ENCODE data around the gene NFATC2IP. TPM values are rescaled to one million over a fixed set of nuclear protein-coding genes. Genes with fewer than 3 reads are reported as not detected.
"Not testable (repeated sequence)": the region's sequence is repeated elsewhere in the genome, so short reads cannot be mapped to it uniquely, and the experiment has no call there.

Gene NFATC2IP
- total RNA-seq, 4 donors from 2014 or later, result 17.4 to 36.6 (median 24.2) TPM

GRCh38 chr16:28974437-28975157 lies 23.9 kb downstream of the NFATC2IP start, which contains the start of gene SPNS1:
TSS of gene SPNS1 (plus strand) at chr16:28974778. CDS start at chr16:28975152, 374 bp downstream.
- H3K27ac ChIP-seq, result peak within 1 kb of the TSS; percentile 58 to 82 (median 75)
- peaks cover 3 to 20% (median 16%) of the 10 kb centered on the region in 3 donors for H3K36me3 ChIP-seq
- peak; percentile 89 for DNase-seq
- TF ChIP-seq CTCF (IDR thresholded peaks at IDR 0.05) (peak in 1 of 6 experiments; percentile 46), POLR2A (IDR thresholded peaks at IDR 0.05) (peak in 3 of 4 donors; percentile 14 to 48 (median 39))
- H3K27me3 ChIP-seq, result no peaks in the 10 kb centered on the region
- H3K9me3 ChIP-seq, result no peaks in the 10 kb centered on the region
- H3K4me3 ChIP-seq, result peak within 1 kb of the TSS; percentile 75 to 85 (median 80)
- 0% methylated on average over 12 to 16 of the region's 60 CpGs for WGBS, 2 donors
- H3K4me1 ChIP-seq, result peaks cover 8 to 32% (median 13%) of the 10 kb centered on the region in 3 donors
- intact Hi-C loops (cut with DNase I), result no loop called here

- Histone ChIP-seq H3K27me3 (no peaks in the 10 kb centered on the region), H3K9me3 (no peaks in the 10 kb centered on the region), H3K27ac (peak overlapping the region; percentile 58 to 82 (median 75)), H3K36me3 (peaks cover 3 to 26% (median 16%) of the 10 kb centered on the region in 3 donors), H3K4me1 (peaks cover 8 to 32% (median 13%) of the 10 kb centered on the region in 3 donors), H3K4me3 (peak overlapping the region; percentile 75 to 85 (median 80))
- intact Hi-C loops (cut with DNase I), result no loop called here
- DNase-seq, result no peak
- WGBS, 2 donors, result 0 to 3% methylated on average over 2 to 7 of the region's 30 CpGs
- no peak for TF ChIP-seq POLR2A (IDR thresholded peaks at IDR 0.05)
- TF ChIP-seq CTCF (IDR thresholded peaks at IDR 0.05), result no peak
Measured at GRCh38 chr16:28975158-28975599, 24.4 kb downstream of the NFATC2IP start.

- no peak for TF ChIP-seq POLR2A (IDR thresholded peaks at IDR 0.05)
- TF ChIP-seq CTCF (IDR thresholded peaks at IDR 0.05), result peak in 4 of 6 experiments; percentile 20 to 46 (median 28)
- 70 to 76% methylated on average over 10 to 11 of the region's 11 CpGs for WGBS, 2 donors
- Histone ChIP-seq H3K36me3 (peaks cover 9 to 54% (median 40%) of the 10 kb centered on the region in 3 donors), H3K9me3 (peaks cover 0 to 5% (median 0%) of the 10 kb centered on the region in 3 donors), H3K4me3 (no peak overlapping the region), H3K27me3 (no peaks in the 10 kb centered on the region), H3K27ac (no peak overlapping the region), H3K4me1 (peaks cover 8 to 32% (median 13%) of the 10 kb centered on the region in 3 donors)
- DNase-seq, result no peak
- intact Hi-C loops (cut with DNase I), result no loop called here
Measured at GRCh38 chr16:28977703-28978662, 27.2 kb downstream of the NFATC2IP start.

- peaks cover 9 to 78% (median 52%) of the 10 kb centered on the region in 3 donors for H3K36me3 ChIP-seq
Measured at GRCh38 chr16:28980330-28980729, 29.6 kb downstream of the NFATC2IP start.

GRCh38 chr16:28980929-28981328 lies 30.2 kb downstream of the NFATC2IP start:
- Histone ChIP-seq H3K27ac (no peak overlapping the region), H3K4me3 (no peak overlapping the region), H3K4me1 (peaks cover 0 to 14% (median 4%) of the 10 kb centered on the region in 3 donors), H3K27me3 (no peaks in the 10 kb centered on the region), H3K36me3 (peaks cover 9 to 84% (median 52%) of the 10 kb centered on the region in 3 donors), H3K9me3 (peaks cover 0 to 5% (median 0%) of the 10 kb centered on the region in 3 donors)
- 90 to 92% methylated on average over 6 to 7 of the region's 7 CpGs for WGBS, 2 donors
- TF ChIP-seq POLR2A (IDR thresholded peaks at IDR 0.05), result no peak
- TF ChIP-seq CTCF (IDR thresholded peaks at IDR 0.05), result no peak
- intact Hi-C loops (cut with DNase I), result no loop called here
- DNase-seq, result no peak

More at GRCh38 chr16:28980330-28980729, 29.6 kb downstream of the NFATC2IP start:
- H3K9me3 ChIP-seq; H3K27ac ChIP-seq; H3K4me3 ChIP-seq; intact Hi-C loops (cut with DNase I); DNase-seq; H3K27me3 ChIP-seq: not testable (repeated sequence)
- peaks cover 4 to 20% (median 10%) of the 10 kb centered on the region in 3 donors for H3K4me1 ChIP-seq
- WGBS, 2 donors, result 86 to 98% methylated on average over 6 to 7 of the region's 7 CpGs

All from esophagus squamous epithelium (tissue), 5 donors.